SH-SY5Y (cell line): ENCODE results near the gene PIGX.

Experiments
- GATA2 ChIP-seq: IDR thresholded peaks from 2 replicates; pipeline ENCODE4 v1.6.1; 2011; ENCODE audit warnings: mild to moderate bottlenecking, low read depth, low read length
- GATA3 ChIP-seq: IDR thresholded peaks from 2 replicates; pipeline ENCODE4 v1.6.1; 2011; ENCODE audit warnings: low read depth, mild to moderate bottlenecking, low read length, moderate library complexity

DNA sequence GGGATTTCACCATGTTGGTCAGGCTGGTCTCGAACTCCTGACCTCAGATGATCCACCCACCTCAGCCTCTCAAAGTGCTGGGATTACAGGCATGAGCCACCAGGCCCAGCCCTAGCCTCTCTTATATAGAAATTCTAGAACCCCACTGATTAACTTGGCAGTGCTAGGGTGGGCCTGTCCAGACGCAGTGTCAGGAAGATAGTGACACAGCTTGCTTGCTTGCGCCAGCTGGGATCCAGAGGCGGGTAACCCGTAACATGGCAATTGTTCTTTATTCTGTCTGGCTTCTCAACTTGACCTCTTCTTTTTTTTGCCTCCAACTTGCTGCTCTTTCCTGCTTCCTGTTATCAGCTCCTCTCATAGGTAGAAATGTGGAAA, 16.3 kb upstream of the PIGX start:
- TF ChIP-seq GATA2 (no peak), GATA3 (no peak)
